ENCODE data around the gene NEK8.
"Not testable (repeated sequence)": the region's sequence is repeated elsewhere in the genome, so short reads cannot be mapped to it uniquely, and the experiment has no call there.

Gene NEK8

GRCh38 chr17:28726226-28726626, 2.4 kb upstream of the NEK8 start, which contains the start of gene TLCD1:
TSS of gene TLCD1 (minus strand) at chr17:28726233. CDS start at chr17:28726097, 136 bp downstream.
- TF ChIP-seq, protein P1, sequence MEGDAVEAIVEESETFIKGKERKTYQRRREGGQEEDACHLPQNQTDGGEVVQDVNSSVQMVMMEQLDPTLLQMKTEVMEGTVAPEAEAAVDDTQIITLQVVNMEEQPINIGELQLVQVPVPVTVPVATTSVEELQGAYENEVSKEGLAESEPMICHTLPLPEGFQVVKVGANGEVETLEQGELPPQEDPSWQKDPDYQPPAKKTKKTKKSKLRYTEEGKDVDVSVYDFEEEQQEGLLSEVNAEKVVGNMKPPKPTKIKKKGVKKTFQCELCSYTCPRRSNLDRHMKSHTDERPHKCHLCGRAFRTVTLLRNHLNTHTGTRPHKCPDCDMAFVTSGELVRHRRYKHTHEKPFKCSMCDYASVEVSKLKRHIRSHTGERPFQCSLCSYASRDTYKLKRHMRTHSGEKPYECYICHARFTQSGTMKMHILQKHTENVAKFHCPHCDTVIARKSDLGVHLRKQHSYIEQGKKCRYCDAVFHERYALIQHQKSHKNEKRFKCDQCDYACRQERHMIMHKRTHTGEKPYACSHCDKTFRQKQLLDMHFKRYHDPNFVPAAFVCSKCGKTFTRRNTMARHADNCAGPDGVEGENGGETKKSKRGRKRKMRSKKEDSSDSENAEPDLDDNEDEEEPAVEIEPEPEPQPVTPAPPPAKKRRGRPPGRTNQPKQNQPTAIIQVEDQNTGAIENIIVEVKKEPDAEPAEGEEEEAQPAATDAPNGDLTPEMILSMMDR (IDR thresholded peaks at IDR 0.05; ENCODE audit: low read depth, low read length) = no peak
- peak within 1 kb of the TSS; percentile 74 to 83 for H3K4me3 ChIP-seq (replicated peaks in 1 of 2; ENCODE audit: low read depth in 2 of 2, low read length in 2 of 2)
- peak; percentile 55 to 57 for DNase-seq (ENCODE audit: low read depth in 2 of 2)

DNA sequence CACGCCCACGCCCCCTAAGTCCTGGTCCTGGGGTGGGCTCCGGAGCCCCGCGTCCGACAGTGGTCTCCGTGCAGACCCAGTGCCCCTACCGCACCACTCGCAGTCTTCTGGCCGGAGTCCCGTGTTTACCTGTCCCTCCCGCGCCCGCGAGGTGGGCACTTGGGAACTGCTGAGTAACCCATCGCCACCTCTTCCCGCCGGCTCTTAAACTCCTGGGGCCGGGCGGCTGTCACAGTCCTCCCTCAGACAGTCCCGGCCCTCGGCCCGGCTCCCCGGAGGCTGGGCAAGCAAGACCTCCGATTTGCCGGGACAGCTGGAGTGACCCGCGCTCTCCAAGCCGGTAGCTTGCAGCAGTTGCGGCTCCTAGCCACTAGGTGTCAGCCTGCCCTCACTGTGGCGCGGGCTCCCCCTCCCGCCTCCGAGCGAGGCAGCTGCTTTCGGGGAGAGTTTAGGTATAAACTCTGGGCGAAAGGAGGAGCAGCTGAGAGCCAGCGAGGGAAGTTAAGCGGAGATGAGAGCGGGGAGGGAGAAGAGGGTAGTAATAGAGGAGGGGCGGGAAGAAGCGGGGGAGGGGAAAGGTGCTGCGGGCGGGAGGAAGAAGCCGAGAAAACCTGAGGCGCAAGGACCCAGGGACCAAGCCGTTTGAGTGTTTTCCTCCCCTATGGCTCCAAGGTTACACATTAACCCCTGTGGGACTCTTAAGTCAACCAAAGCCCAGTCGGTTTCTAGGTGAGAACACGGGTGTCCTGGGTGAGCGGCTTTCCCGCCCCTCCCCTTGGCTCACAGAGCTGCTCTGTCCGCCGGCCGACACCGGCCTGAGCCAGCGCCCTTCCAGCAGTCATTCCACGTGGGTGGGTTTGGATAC, 1.7 kb upstream of the NEK8 start:
- peak overlapping the region; percentile 74 to 83 for H3K4me3 ChIP-seq (replicated peaks in 1 of 2; ENCODE audit: low read depth in 2 of 2, low read length in 2 of 2)
- TF ChIP-seq, protein P1 (IDR thresholded peaks at IDR 0.05; ENCODE audit: low read depth, low read length) = peak; percentile 99
- DNase-seq (ENCODE audit: low read depth in 2 of 2) = peak; percentile 93 to 95

DNA sequence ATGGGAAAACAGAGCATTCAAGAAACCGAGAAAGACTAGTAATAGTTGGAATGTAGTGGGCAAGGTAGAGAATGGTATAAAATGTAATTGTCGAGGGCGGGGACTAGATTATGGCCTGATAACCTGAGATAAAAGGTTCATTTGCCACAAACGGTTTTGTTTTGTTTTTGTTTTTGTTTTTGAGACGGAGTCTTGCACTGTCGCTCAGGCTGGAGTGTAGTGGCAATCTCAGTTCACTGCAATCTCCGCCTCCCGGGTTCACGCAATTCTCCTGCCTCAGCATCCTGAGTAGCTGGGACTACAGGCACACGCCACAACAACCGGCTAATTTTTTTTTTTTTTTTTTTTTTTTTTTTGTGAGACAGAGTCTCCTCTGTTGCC, 1.4 kb downstream of the NEK8 start:
- no peak for DNase-seq (ENCODE audit: low read depth in 2 of 2)
- H3K4me3 ChIP-seq (replicated peaks in 1 of 2; ENCODE audit: low read depth in 2 of 2, low read length in 2 of 2) = no peak overlapping the region
- TF ChIP-seq, protein P1 (IDR thresholded peaks at IDR 0.05; ENCODE audit: low read depth, low read length) = no peak

DNA sequence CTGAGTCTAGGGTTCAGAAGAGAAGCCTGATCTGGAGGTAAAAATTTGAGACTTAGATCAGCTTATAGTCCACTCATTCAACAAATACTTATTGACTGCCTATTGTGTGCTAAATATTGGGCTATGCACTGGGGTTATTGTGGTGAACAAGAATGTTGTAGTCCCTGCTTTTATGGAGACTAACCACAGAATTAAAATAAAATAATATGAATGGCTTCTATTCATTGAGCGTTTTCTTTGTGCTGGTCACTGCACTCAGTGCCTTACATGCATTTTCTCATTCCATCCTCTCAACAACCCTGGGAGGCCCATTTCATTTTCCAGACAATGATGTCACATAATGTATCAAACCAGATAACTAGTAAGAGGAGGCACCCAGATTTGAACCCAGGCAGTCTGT, 4.8 kb downstream of the NEK8 start:
- H3K4me3 ChIP-seq (replicated peaks in 1 of 2; ENCODE audit: low read depth in 2 of 2, low read length in 2 of 2) = no peak overlapping the region
- no peak for DNase-seq (ENCODE audit: low read depth in 2 of 2)
- TF ChIP-seq, protein P1 (IDR thresholded peaks at IDR 0.05; ENCODE audit: low read depth, low read length) = no peak

- TF ChIP-seq, protein P1 (IDR thresholded peaks at IDR 0.05; ENCODE audit: low read depth, low read length) = no peak
- H3K4me3 ChIP-seq (replicated peaks in 1 of 2; ENCODE audit: low read depth in 2 of 2, low read length in 2 of 2) = no peak overlapping the region
Observed at GRCh38 chr17:28734712-28735241, 6.2 kb downstream of the NEK8 start.

GRCh38 chr17:28735242-28735722, 6.7 kb downstream of the NEK8 start:
- H3K4me3 ChIP-seq (replicated peaks in 1 of 2; ENCODE audit: low read depth in 2 of 2, low read length in 2 of 2) = no peak overlapping the region
- TF ChIP-seq, protein P1 (IDR thresholded peaks at IDR 0.05; ENCODE audit: low read depth, low read length) = no peak
- DNase-seq (ENCODE audit: low read depth in 2 of 2) = no peak

More at GRCh38 chr17:28734712-28735241, 6.2 kb downstream of the NEK8 start:
- DNase-seq (ENCODE audit: low read depth in 2 of 2) = no peak

- DNase-seq (ENCODE audit: low read depth in 2 of 2); H3K4me3 ChIP-seq (replicated peaks in 1 of 2; ENCODE audit: low read depth in 2 of 2, low read length in 2 of 2): not testable (repeated sequence)
Observed at GRCh38 chr17:28735913-28736769, 7.6 kb downstream of the NEK8 start.

All from cardiac fibroblast (primary cell).